Hindlimb muscle (tissue), 1 donor: ENCODE data around the gene KLHL29. TPM values are rescaled to one million over a fixed set of nuclear protein-coding genes. Genes with fewer than 3 reads are reported as not detected.
"Not testable (repeated sequence)": the region's sequence is repeated elsewhere in the genome, so short reads cannot be mapped to it uniquely, and the experiment has no call there.

Experiments
- DNase-seq: peaks from one replicate; pipeline ENCODE4 v3.0.0-alpha.2; 2013
- polyA plus RNA-seq: library from polyadenylated mRNA; unstranded; fragments of 120-200 nt; gene quantifications from one replicate; pipeline ENCODE4 v1.2.1, GENCODE V29; 2013; ENCODE audit not compliant: insufficient read length

KLHL29 gene
- polyA plus RNA-seq, 1 donor: 7.6 TPM

DNA sequence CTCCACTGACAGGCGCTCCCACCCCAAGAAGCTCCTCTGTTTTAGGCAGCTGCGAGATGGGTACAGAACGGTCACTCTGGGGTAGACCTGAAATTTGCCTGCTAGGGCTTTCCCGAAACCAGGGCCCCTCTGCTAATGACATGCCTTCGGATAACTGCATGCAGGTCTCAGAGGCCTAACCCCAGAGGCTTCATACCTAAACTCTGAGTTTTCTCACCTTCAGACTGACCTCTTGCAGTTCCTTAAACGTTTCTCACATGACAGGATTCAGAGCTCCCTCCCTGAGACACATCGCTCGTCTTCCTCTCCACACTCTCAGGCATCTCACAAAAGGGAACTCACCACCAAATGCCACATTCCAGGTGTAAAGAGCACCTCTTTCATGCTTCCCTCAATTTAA lies 11.3 kb upstream of the KLHL29 start:
- no peak for DNase-seq

DNA sequence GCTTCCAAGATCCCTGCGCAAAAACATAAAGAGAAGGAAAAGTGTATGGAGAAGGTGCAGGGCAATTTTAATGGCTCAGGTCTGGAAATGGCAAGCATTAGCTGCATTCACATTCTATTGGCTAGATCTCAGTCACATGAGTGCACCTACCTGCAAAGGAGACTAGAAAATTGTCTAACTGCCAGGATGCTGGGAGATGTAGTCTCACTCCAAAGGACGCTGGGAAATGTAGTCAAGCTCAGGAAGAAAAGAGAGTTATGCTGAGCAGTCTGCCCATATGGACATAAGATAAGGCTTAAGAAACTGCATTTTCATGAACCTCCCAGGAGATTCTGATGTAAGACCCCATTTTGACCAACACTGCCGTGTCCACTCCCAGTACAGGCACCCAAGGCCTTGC lies 9.5 kb upstream of the KLHL29 start:
- DNase-seq: no peak

DNA sequence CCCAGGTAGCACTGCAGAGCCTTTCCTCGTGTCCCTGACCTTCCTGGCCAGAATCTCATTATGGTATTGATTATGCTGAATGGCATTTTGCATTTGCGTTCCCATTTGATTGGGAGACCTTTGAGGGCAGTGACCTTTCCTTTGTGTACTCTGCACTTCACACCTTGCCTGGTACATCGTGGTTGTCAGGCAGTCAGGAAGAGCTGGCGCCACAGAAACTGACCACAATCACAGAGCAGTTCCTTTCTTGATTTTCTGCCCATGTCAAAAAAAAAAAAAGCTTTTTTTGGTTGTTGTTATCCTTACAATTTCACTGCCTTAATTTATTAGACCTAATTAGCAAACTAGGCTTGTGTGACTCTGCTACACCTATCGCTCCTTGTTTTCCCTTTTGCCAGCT lies 8.9 kb upstream of the KLHL29 start:
- no peak for DNase-seq

DNA sequence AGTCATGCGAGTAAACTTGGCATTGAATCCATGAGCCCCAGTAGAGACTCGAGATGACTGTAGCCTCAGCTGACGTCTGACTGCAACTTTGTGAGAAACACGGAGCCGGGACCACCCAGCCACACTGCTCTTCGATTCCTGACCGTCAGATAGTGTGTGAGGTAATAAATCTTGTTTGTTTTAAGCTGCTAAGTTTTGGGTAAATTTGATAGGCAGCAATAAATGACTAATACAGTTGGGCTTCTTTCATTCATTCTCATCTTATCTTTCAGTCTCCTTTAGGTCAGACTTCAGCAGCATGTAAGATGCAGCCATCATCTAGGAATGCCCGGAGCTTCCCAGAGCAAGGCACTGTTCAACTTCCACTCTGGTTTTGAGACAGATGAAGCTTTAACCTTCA lies 8.0 kb upstream of the KLHL29 start:
- DNase-seq: no peak

DNA sequence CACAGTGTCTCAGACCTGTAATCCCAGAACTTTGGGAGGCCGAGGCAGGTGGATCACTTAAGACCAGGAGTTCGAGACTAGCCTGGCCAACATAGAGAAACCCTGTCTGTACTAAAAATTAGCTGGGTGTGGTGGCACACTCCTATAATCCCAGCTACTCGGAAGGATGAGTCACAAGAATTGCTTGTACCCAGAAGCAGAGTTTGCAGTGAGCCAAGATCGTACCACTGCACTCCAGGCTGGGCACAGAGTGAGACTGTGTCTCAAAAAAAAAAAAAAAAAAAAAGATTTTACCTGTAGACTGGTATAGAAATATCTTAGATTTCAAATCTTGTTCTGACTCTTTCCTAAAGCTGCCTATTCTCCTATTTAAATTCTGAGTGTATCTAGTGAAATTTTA lies 7.2 kb upstream of the KLHL29 start:
- DNase-seq: no peak

DNA sequence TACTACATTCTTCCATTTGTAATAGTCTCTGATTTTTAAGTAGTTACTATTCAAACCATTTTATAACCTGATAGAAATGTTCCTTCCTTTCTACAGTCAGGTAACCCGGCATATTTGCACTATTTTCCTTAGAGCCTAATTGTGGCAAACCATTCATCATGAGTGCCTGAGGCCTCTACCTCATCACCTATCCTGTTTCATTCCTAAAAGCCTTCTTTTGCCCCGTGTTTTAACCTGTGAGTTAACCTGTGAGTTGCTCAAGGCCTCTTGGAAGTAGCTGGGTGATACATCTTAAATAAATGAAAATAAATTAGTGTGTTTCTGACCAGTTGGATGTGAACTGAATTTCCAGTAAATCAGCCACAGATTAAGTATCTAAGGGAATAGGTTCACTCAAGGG lies 6.5 kb upstream of the KLHL29 start:
- no peak for DNase-seq

DNA sequence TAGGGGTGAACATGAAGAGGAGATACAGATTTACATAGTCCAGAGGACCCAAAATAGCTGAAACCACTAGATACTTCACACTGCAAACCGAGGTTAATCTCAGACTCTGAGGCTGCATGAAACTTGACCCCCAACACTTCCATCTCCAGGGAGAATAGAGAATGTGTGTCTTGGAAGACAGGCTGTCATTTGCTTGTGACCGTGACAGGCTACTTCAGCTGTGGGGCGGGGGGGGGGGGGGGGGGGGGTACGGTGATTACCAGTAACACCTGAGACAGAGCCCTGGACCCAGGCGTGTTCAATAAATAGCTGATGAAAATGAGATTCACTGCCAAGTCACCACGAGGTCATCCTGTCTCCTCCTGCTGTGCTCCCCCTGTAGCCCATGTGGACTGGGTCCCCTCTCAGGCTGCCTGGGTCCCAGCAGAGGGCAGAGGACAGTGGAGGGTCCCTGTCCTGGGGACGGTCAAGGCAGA lies 5.7 kb upstream of the KLHL29 start:
- no peak for DNase-seq

DNA sequence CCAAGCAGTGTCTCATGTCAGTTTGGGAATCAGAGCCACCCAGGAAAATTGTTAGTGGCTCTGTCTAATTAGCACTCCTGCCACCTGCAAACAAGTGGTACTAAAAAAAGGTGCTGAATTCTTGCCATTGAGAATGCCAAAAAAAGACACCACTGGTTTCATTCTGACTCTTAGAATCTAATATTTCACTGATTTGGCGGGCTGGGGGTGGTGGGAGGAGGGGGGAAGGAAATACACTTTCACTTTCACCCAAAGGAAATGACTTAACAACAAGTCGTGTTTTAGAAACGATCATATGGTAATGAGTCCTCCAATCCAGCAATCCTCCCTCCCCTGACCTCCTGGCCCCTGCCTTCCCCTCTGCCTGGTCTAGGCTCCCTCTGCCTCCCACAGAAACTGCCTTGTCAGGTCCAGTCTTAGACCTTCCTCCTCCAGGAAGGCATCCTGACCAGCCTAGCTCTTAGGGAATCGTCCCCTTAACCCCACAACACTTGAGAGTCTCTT lies 4.4 kb upstream of the KLHL29 start:
- DNase-seq: no peak

DNA sequence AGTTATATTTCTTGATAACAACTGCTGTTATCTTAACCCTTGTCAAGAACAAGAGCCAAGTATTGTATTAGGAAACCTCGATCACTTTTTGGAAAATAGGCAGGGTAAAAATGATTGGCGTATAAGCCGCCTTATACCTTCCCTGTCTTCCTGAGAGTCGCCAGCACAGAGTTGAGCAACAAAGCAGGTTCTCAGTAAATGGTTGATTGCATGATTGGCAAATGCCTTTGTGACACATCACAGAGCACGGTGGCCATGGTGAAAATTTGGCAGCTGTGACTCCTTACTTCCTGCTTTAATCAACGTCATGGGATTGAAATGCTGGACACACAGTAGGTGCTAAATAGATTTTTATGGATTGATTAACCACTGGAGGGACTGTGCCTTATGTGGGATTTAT lies 3.9 kb upstream of the KLHL29 start:
- no peak for DNase-seq

DNA sequence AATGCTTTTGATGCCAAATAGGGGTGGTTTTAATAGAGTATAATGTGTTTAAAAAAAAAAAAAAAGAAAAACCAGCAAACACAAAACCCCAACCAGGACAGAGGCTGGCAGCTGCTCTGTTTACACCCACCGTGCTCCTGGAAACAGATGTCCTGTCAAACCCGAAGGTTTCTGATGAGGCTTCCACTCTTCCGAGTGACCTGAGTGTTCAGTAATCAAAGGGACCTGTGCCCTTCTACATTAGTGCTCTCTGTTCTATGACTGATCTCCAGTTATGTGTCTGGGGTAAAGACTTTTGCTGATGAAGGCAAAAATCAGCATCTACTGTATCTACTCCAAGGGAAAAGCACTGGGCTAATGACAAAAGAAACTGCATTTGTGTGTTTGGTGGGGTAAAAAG lies 3.5 kb upstream of the KLHL29 start:
- no peak for DNase-seq

DNA sequence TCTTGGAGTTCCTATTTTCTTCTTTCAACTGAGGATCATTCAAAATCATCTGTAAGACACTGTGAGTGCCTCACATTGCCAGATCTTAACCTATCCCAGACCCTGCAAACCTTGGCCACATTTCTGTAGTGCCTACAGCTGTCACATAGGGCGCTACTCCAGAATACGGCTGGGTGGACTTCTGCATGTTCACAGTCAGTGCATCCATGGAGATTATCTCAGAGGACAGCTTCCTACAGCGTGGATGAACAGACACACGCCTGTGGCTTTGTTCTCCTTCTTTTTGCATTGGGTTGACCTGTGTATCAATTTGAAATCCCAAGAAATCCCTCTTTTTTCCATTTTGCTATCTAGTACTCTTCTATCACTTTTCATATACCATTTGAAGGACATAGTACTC lies 1.9 kb upstream of the KLHL29 start:
- no peak for DNase-seq

DNA sequence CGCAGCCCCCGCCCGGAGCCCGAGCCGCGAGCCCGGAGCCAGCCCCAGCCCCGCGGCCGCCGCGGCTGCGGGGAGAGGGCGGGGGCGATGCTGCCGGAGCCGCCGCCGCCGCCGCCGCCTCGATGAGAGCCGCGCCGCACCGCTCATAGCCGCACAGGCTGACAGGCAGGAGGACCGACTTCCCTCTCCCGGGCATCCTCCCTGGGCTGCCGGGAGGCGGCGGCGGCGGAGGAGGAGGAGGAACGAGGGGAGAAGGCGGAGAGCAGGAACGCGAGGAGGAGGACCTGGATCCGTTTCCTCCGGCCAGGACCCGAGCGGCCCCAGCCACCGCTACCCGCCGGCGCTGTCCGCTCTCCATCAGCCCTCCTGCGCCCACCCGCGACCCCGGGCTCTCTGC lies 370 bp downstream of the KLHL29 start:
- peak; percentile 49 for DNase-seq

DNA sequence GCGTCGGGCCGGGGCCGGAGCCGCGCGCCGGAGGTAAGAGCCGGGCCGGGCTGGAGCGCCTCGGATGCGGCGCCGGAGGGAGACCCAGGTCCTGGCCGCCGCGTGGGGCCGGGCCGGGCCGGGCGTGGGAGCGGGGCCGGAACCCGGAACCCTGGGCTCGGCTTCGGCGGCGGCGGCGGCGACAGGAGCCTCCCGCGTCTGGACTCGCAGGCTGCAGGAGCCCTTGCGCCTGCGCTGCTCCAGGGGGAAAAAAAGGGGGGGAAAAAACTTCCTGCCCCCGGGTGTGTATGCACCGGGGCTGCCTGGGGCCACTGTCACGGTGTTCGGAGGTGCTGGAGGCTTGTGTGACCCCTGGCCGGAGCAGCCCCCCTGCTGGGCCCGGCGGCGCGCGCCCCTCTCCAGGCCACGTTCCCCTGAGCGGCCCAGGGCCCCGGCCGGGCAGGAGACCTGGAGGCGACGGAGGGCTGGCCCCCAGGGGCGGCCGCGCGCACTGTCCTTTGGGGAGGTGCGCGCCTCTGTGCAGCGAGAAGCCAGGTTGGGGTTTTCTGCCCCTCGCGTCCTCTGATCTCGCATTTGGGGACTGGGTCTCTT lies 864 bp downstream of the KLHL29 start:
- DNase-seq: peak; percentile 19

DNA sequence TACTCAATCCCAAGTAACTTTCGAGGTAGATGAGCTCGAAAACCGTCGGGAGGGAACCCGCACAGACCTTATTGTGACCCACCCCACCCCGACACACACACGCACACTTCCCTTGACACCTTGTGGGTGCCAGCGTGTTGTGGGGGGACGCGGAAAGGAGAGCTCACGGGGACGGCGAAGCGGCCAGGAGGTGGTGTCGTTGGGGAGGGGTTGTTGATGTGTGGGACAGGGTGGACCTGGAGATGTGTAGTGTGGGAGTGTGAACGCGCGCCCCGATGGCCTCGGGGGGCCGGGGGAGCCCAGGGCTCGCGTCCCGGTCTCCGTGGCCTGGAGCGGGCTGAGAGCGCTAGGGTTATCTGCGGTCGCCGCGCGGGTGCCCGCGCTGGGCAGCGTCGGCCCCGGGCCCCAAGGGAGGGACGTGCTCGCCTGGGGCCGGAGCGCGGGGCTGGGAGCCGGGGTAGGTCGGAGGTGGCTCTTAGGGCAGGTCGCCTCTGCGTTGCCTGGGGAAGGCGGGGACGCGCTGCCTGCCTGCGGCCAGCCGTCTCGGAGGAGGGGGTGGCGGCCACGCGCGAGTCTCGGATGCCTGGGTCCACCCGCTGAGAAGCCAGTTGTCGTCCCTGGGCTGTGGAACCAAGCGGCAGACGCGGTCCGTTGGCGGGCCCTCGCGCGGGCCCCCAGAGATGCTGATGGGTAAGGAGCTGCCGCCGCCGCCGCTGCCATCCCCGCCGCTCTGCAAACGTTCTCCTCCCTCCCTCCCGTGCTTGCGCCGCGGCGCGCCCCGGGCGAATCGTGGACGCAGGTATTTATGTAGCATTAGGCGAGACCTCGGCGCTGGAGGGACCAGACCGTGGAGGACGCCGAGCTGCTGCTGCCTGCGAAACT lies 1.6 kb downstream of the KLHL29 start:
- DNase-seq: peak; percentile 48

DNA sequence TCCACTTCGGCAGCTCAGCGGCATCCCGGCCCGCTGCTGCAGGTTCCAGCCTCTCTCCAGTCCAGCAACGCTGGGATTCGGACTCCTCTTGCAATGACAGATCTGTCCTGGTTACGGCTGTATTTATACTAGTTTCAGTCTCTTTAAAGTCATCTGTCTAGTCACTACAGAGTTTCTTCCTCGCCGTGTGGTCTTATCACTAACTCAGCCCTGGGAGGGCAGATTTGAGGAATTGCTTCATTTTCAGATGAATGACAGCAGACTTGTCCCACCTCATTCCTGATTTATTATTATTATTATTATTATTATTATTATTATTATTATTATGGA lies 2.2 kb downstream of the KLHL29 start:
- DNase-seq: no peak

DNA sequence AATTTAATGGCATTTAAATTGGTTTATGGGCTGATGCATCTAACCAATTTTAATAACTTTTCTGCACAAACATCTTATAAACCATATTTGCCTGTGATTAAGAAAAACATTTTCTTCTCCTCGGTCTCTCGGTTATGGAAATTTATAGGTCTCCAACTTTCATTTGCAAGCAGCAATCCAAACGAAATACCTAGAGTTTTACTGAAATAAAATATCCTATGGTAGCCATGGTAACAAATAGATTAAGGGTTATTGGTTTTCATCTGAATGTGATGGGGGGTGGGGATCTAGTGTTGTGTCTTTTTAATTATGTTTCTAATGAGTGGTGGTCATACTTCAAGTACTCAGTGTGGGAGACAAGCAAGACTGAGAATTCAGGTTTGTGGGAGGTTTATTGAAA lies 2.9 kb downstream of the KLHL29 start:
- no peak for DNase-seq

DNA sequence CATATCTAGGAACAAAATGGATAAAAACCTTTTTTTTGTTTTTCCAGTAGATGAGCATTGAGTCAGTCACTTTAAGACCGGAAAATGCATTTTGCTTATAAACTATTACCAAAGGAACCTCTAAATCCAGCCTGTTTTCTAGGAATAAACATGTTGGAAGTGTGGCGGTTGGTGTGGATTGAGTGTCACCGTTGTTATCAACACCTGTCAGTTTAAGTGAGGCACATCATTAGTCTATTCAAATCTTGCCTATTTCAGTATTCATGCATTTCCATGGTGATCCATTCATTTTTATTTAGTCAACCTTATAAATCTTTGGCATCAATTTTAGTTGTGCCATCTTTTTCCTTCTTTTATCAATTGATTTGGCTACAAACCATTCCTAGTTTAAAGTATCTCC lies 3.3 kb downstream of the KLHL29 start:
- DNase-seq: no peak

DNA sequence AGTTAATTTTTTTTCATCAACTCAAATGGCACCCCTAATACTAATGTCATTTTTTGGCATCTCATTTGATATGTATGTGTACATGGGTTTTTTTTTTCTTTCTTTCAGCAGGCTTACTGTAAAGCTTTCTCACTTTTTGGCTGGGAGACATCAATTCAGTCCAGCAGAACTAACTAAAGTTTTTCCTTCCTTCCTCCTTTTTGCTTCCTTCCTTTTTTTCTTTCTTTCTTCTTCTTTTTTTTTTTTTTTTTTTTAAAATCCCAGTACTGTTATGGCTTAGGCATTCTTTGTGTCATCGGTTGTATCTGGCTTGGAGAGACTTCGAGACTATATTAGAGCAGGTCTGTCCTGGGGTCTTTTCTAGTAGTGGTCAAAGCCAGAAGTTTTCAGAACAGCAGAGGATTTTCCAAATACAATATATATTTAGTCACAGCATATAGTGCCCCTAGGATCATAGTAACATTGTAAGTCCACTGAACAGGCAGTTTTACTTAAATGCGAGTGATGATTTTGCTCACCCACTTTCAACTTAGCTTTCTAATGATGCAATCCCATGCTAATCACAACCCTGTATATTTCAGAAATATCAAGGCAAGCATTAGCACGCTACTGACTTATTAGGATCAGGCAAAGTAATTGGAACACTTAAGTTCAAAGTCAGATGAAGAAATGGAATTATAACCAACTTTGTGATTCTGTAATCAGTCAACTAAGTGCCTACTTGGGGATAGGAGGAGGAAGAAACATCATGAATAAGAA lies 4.0 kb downstream of the KLHL29 start:
- no peak for DNase-seq

DNA sequence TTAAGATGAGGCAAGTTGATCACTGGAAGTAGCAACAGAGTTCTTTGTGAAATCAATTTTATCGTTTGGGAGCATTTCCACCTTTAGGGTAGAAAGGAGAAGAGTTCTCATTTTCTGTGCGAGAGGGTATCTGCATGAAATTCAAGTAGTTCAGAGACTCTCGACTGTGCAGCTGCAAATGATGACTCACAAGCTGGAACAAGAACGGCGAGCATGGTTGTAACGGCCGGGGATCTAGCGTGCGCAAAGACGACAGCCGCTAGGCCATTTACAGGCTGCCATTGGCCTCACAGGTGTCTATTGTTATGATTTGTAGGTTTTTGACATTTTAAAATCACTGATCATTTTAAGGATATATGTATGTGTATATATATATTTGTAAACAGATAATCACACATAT lies 5.2 kb downstream of the KLHL29 start:
- DNase-seq: peak; percentile 66

DNA sequence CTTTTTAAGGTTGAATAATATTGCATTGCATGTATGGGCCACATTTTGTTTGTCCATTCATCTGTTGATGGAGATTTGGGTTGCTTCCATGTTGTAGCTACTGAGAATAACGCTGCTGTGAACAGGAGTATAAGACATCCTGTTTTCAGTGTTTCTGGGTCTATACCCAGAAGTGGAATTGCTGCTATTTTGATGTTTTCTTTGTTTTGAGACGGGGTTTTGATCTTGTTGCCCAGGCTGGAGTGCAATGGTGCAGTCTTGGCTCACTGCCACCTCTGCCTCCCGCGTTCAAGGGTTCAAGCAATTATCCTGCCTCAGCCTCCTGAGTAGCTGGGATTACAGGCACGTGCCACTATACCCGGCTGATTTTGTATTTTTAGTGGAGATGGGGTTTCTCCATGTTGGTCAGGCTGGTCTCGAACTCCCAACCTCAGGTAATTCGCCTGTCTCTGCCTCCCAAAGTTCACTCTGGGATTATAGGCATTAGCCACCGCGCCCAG lies 6.3 kb downstream of the KLHL29 start:
- DNase-seq: not testable (repeated sequence)

DNA sequence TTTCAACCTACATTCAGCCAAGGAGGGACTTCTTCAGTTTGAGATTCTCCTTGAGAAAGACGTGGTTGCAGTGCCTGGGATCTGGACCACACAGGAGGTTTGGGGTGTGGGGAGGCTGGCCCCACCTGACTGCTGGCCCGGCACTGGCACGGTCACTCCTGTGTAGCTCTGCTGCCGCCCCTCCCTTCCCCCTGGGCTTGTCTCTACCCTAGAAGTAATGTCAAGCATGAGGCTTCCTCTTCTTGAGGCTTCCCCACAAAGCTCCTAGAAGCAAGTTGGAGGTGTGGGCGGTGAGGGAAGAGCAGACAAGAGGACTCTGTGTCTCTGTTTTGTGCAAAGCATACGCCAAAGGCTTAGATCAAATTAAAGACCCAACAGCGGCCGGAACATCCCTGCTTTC lies 8.7 kb downstream of the KLHL29 start:
- DNase-seq: no peak

DNA sequence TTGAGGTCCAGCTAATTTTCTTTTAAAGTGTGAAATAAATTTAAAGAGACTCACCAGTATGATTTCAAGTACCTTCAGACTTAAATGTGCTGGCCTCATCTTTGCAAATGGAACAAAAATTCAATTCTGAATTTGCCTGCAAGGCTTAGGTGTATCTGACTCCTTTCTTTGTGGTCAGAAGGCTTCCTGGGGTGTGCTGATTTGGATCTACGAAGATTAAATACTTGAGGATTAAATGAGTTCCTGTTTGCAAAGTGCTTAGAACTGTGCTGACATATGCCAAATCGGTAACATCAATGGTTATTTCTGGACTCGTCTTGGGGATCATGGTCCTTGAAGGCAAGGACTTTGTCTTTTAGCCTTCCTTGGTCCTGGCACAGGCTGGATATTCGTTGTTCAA lies 9.7 kb downstream of the KLHL29 start:
- no peak for DNase-seq

DNA sequence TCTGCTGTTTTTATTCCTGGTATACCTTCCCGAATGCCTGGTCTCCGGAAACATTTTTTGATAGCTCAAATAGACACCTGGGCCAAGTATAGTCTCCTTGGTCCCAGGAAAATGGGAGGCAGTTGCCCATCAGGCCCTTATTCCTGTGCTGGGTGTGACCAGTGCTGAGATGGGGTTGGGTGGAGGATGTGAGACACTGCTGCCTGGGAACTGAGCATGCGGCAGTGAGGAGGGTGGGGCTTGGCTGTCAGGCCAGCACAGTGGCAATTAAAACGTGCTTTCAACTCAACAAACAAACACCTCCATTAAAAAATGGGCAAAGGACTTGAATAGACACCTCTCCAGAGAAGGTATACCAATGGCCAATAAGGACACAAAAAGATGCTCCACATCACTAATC lies 12.5 kb downstream of the KLHL29 start:
- no peak for DNase-seq
